MCF 10A (cell line): ENCODE data around the gene ATP2A1. TPM values are rescaled to one million over a fixed set of nuclear protein-coding genes. Genes with fewer than 3 reads are reported as not detected.
A peak's percentile ranks its signal among the peaks of the same experiment; 100 is the strongest.
"Not testable (repeated sequence)": the region's sequence is repeated elsewhere in the genome, so short reads cannot be mapped to it uniquely, and the experiment has no call there.

Source experiments
- BruUV-seq: library from RNA; stranded (reverse); fragments of 400-500 nt; replicated peaks from 2 replicates; lab custom pipeline; 2021; lab: Mats Ljungman, UMichigan
- CTCF ChIA-PET: fragments of 300-600 bp; sonication (Branson Sonifier 250); formaldehyde crosslinking; extraction: SDS; loops from one replicate; lab custom pipeline; 2021; ENCODE audit warnings: antibody characterized with exemption, inconsistent platforms; lab: Yijun Ruan, JAX
- POLR2A ChIA-PET: fragments of 300-600, 350-650 bp; sonication (Branson Sonifier 250); formaldehyde crosslinking; extraction: SDS; loops from one replicate; lab custom pipeline; 2020; ENCODE audit warnings: antibody characterized with exemption, inconsistent platforms; lab: Yijun Ruan, JAX
- DNase-seq: peaks from one replicate; pipeline ENCODE4 v3.0.0-alpha.2; 2018; ENCODE audit not compliant: unreplicated experiment
- H3K27ac Mint-ChIP-seq: one replicate; pipeline ENCODE4 v1.8.0; 2022; ENCODE audit warnings: mild to moderate bottlenecking, low read depth, mixed read lengths; ENCODE audit not compliant: unreplicated experiment
- H3K27me3 Mint-ChIP-seq: one replicate; pipeline ENCODE4 v1.8.0; 2022; ENCODE audit warnings: mixed read lengths; ENCODE audit not compliant: insufficient read depth, unreplicated experiment
- H3K36me3 Mint-ChIP-seq: one replicate; pipeline ENCODE4 v1.8.0; 2022; ENCODE audit warnings: mild to moderate bottlenecking, moderate library complexity, mixed read lengths; ENCODE audit not compliant: insufficient read depth, unreplicated experiment
- H3K4me1 Mint-ChIP-seq: one replicate; pipeline ENCODE4 v1.8.0; 2022; ENCODE audit warnings: mixed read lengths; ENCODE audit not compliant: insufficient read depth, unreplicated experiment
- H3K4me3 Mint-ChIP-seq: one replicate; pipeline ENCODE4 v1.8.0; 2022; ENCODE audit warnings: mild to moderate bottlenecking, moderate library complexity, mixed read lengths; ENCODE audit not compliant: unreplicated experiment
- H3K9me3 Mint-ChIP-seq: one replicate; pipeline ENCODE4 v1.8.0; 2022; ENCODE audit warnings: mixed read lengths; ENCODE audit not compliant: unreplicated experiment
- intact Hi-C: fragments of 100-400 bp; cut with micrococcal nuclease; formaldehyde crosslinking; loops from 2 replicates; pipeline ENCODE4 v1.14.1; 2022
- total RNA-seq: library from RNA; stranded (reverse); gene quantifications from 2 replicates; pipeline ENCODE4 v1.2.3, GENCODE V29; 2022
- TF ChIP-seq, protein P1 (sequence below): fragments of 200-600 bp; IDR thresholded peaks from one replicate; pipeline ENCODE4 v1.8.0; 2022; ENCODE audit warnings: antibody characterized with exemption, mild to moderate bottlenecking; ENCODE audit not compliant: unreplicated experiment

Gene ATP2A1
- total RNA-seq, 1 experiment from 2014 or later: 0.23 TPM

DNA sequence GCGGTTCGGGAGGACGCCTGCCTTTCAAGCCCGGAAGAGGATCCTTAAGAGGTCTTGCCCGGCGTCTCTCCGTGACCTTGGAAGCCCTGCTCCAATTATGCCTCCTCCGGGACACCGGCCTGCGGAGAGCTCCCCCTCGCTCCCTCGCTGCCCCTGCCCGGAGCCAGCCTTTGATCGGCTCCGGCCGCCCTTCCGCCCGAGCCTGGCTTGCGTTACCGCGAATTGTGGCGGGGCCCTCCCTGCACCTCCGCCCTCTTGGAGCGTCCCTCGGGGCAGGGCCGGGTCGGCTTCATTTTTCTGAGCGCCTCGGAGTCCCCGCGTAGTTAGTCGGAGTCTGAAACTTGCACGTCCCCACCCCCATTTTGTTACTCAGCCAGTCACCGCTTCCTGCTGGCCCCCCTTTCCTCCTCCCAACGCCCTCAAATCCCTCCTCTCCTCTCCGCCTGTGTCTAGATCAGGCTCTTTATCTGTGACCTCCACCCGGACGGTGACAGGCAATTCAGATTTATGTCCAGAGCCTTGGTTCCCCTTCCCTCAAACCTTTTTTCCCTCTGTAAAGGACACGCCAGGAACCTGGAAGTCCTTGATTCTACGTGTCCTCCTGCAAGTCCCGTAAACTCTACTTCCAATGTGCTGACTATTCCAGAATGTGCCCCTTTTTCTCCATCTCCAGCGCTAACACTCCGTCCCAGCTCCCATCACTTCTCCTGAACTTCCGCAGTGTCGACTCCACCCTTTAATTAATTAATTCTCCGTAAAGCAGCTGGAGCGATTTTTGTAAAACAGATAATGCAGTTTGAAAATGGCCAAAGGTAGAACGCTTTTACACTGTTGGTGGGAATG is 47.3 kb downstream of the ATP2A1 start:
- Mint-ChIP-seq H3K4me1 (peaks cover 15% of the 10 kb centered on the region), H3K4me3 (peak overlapping the region; percentile 85), H3K27me3 (no peaks in the 10 kb centered on the region), H3K27ac (peak overlapping the region; percentile 76), H3K9me3 (no peaks in the 10 kb centered on the region), H3K36me3 (no peaks in the 10 kb centered on the region)
- DNase-seq: peak; percentile 68
- intact Hi-C loops: loop anchor here (1.0 kb wide), 1 partner anchor 20 kb away; no protein-coding TSS in a partner anchor
- POLR2A ChIA-PET: interaction anchor here (0.7 to 4.0 kb wide), 12 partner anchors 10 to 103 kb away, joined by 3 to 27 read pairs (median 6); partner anchors contain the start of genes ATXN2L, NFATC2IP, SH2B1 and TUFM
- TF ChIP-seq, protein P1, sequence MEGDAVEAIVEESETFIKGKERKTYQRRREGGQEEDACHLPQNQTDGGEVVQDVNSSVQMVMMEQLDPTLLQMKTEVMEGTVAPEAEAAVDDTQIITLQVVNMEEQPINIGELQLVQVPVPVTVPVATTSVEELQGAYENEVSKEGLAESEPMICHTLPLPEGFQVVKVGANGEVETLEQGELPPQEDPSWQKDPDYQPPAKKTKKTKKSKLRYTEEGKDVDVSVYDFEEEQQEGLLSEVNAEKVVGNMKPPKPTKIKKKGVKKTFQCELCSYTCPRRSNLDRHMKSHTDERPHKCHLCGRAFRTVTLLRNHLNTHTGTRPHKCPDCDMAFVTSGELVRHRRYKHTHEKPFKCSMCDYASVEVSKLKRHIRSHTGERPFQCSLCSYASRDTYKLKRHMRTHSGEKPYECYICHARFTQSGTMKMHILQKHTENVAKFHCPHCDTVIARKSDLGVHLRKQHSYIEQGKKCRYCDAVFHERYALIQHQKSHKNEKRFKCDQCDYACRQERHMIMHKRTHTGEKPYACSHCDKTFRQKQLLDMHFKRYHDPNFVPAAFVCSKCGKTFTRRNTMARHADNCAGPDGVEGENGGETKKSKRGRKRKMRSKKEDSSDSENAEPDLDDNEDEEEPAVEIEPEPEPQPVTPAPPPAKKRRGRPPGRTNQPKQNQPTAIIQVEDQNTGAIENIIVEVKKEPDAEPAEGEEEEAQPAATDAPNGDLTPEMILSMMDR: no peak
- CTCF ChIA-PET: interaction anchor here (0.8 to 2.2 kb wide), 2 partner anchors 20 to 23 kb away, joined by 3 to 22 read pairs; no protein-coding TSS in a partner anchor
- no TSS peak for BruUV-seq

DNA sequence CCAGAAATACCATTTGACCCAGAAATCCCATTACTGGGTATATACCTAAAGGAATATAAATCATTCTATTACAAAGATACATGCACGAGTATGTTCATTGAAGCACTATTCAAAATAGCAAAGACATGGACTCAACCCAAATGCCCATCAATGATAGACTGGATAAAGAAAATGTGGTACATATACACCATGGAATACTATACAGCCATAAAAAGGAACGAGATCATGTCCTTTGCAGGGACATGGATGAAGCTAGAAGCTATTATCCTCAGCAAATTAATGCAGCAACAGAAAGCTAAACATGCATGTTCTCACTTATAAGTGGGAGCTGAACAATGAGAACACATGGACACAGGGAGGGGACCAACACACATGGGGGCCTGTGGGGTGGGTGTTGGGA is 48.0 kb downstream of the ATP2A1 start:
- ChIA-PET CTCF (interaction anchor here (0.8 to 2.2 kb wide), 3 partner anchors 18 to 22 kb away, joined by 3 to 22 read pairs (median 7); no protein-coding TSS in a partner anchor), POLR2A (interaction anchor here (0.7 to 4.0 kb wide), 9 partner anchors 10 to 104 kb away, joined by 3 to 27 read pairs (median 8); partner anchors contain the start of genes ATXN2L, NFATC2IP and SH2B1)
- BruUV-seq, DNase-seq, H3K36me3 Mint-ChIP-seq, H3K27me3 Mint-ChIP-seq, intact Hi-C loops, H3K9me3 Mint-ChIP-seq: not testable (repeated sequence)
- Mint-ChIP-seq H3K27ac (peak overlapping the region; percentile 76), H3K4me1 (peaks cover 11% of the 10 kb centered on the region), H3K4me3 (peak overlapping the region; percentile 85)

DNA sequence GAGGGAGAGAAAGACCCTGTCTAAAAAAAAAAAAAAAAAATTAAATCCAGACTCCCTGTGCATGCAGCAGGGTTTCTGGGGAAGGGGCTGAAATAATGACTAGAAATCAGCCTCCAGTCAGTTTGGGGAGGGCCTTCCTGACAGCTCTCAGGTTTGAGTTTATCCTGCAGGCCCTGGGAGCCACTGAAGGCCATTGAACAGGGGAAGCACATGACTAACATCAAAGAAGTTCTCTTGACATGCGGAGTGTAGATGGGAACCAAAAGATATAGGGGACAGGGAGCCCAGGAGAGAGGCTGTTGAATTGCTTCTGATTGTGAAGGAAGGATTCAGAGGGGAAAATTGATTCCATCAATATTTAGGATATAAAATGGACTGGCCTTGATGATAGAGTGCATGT is 49.5 kb downstream of the ATP2A1 start:
- no peaks in the 10 kb centered on the region for H3K9me3 Mint-ChIP-seq
- intact Hi-C loops: no loop called here
- H3K4me1 Mint-ChIP-seq: peaks cover 9% of the 10 kb centered on the region
- TF ChIP-seq, protein P1: no peak
- no peak overlapping the region for H3K27ac Mint-ChIP-seq
- no peaks in the 10 kb centered on the region for H3K27me3 Mint-ChIP-seq
- DNase-seq: no peak
- ChIA-PET POLR2A (interaction anchor here (0.6 to 4.0 kb wide), 2 partner anchors 17 to 105 kb away, joined by 3 to 27 read pairs; partner anchors contain the start of gene ATXN2L), CTCF (interaction anchor here (0.6 to 2.2 kb wide), 5 partner anchors 16 to 938 kb away, joined by 3 to 22 read pairs (median 7); no protein-coding TSS in a partner anchor)
- H3K36me3 Mint-ChIP-seq: no peaks in the 10 kb centered on the region
- BruUV-seq: no TSS peak
- no peak overlapping the region for H3K4me3 Mint-ChIP-seq

DNA sequence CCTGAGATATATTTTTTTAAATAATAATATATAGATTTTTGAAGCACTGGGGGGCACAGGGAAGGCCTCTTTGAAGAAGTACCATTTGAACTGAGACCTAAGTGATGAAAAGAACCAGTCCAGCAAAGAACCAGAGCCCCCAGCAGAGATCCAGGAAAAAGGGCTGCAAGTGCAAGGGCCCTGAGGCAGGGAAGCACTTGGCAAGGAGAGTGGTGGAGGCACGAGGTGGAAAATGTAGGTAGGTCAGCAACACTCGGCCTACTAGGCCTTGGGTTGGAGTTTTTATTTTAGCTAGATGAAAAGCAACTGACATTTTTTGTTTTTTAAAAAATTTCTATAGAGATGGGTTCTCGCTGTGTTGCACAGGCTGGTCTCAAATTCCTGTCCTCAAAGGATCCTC is 51.9 kb downstream of the ATP2A1 start:
- no peak for DNase-seq
- Mint-ChIP-seq H3K9me3 (no peaks in the 10 kb centered on the region), H3K4me3 (no peak overlapping the region), H3K4me1 (no peaks in the 10 kb centered on the region), H3K27ac (no peak overlapping the region), H3K27me3 (no peaks in the 10 kb centered on the region), H3K36me3 (no peaks in the 10 kb centered on the region)
- TF ChIP-seq, protein P1: no peak
- POLR2A ChIA-PET: no interaction called here
- BruUV-seq: no TSS peak
- CTCF ChIA-PET: no interaction called here
- intact Hi-C loops: no loop called here
